A549 (cell line): ENCODE data around the gene ASCL2. TPM values are rescaled to one million over a fixed set of nuclear protein-coding genes. Genes with fewer than 3 reads are reported as not detected.

Experiments used
- ATAC-seq, 2 experiments: fragments of 200-7000 bp in 1 of 2; fragments of >200 bp in 1 of 2; cut with Nextera tagmentation in 1 of 2; cut with Tn5 transposase in 1 of 2; 3 replicates each; pipeline versions ENCODE4 v1.8.0 to v1.9.1; 2018 to 2020; ENCODE audit warnings: mild to moderate bottlenecking in 1 of 2, moderate library complexity in 1 of 2
- CTCF ChIA-PET: fragments of 300-600 bp; sonication (Branson Sonifier 250); formaldehyde crosslinking; extraction: SDS; loops from one replicate; lab custom pipeline; 2021; ENCODE audit warnings: antibody characterized with exemption, inconsistent platforms; lab: Yijun Ruan, JAX
- POLR2A ChIA-PET: fragments of 350-600 bp; formaldehyde crosslinking; extraction: SDS; loops from one replicate; lab custom pipeline; 2021; ENCODE audit warnings: antibody characterized with exemption, inconsistent platforms; lab: Yijun Ruan, JAX
- DNase-seq, 2 experiments: peaks; one replicate each; pipeline versions ENCODE4 v3.0.0 to v3.0.0-alpha.2; 2011 to 2016; ENCODE audit warnings: low read depth in 1 of 2, low spot score in 1 of 2
- FAIRE-seq: peaks from 2 replicates; lab custom pipeline; 2011; peaks lifted over from hg19 to GRCh38; lab: Jason Lieb, UNC
- H3K27ac ChIP-seq, 2 experiments: fragments of >200 bp; sonication (Bioruptor Twin); formaldehyde crosslinking; 3 replicates each; pipeline ENCODE4 v1.5.1; 2016 to 2017
- H3K4me1 ChIP-seq: fragments of >200 bp; sonication (Bioruptor Twin); formaldehyde crosslinking; 3 replicates; pipeline ENCODE4 v1.6.1; 2016
- H3K4me2 ChIP-seq: fragments of >200 bp; sonication (Bioruptor Twin); formaldehyde crosslinking; 3 replicates; pipeline ENCODE4 v1.6.1; 2016
- H3K4me3 ChIP-seq: fragments of >200 bp; sonication (Bioruptor Twin); formaldehyde crosslinking; 3 replicates; pipeline ENCODE4 v1.5.1; 2016
- H3K9me3 ChIP-seq: fragments of >200 bp; sonication (Bioruptor Twin); formaldehyde crosslinking; 3 replicates; pipeline ENCODE4 v1.6.1; 2016
- ATOH8 ChIP-seq: fragments of 250-450 bp; sonication (Bioruptor Pico); IDR thresholded peaks from 2 replicates; pipeline ENCODE4 v1.5.0; 2020; ENCODE audit warnings: low read depth, mild to moderate bottlenecking, moderate library complexity
- BHLHE40 ChIP-seq: IDR thresholded peaks from 2 replicates; pipeline ENCODE4 v1.6.1; 2012; ENCODE audit warnings: low read depth, low read length, inconsistent platforms
- CBX8 ChIP-seq: fragments of 200-600 bp; sonication (generic); IDR thresholded peaks from 2 replicates; pipeline ENCODE4 v1.6.1; 2016
- CEBPB ChIP-seq, 2 experiments: fragments of >200 bp in 1 of 2; sonication (Bioruptor Twin) in 1 of 2; formaldehyde crosslinking in 1 of 2; IDR thresholded peaks; 2 replicates each; pipeline ENCODE4 v1.6.1; 2012 to 2016
- E2F6 ChIP-seq: IDR thresholded peaks from 2 replicates; pipeline ENCODE4 v1.6.1; 2012; ENCODE audit warnings: low read depth, borderline replicate concordance
- EHF ChIP-seq: fragments of 250-450 bp; sonication (Bioruptor Pico); IDR thresholded peaks from 2 replicates; pipeline ENCODE4 v1.5.0; 2020; ENCODE audit warnings: mild to moderate bottlenecking
- ELK1 ChIP-seq: fragments of 150-350 bp; IDR thresholded peaks from 2 replicates; pipeline ENCODE4 v1.6.1; 2014; ENCODE audit warnings: low read depth, mild to moderate bottlenecking, low read length
- EP300 ChIP-seq, 2 experiments: fragments of >200 bp; sonication (Bioruptor Twin); formaldehyde crosslinking; IDR thresholded peaks; 2 replicates in 1 of 2; 3 replicates in 1 of 2; pipeline ENCODE4 v1.6.1; 2016 to 2017
- ESRRA ChIP-seq: fragments of 150-350 bp; IDR thresholded peaks from 2 replicates; pipeline ENCODE4 v1.6.1; 2014; ENCODE audit warnings: mild to moderate bottlenecking, low read length, borderline replicate concordance
- FOSB ChIP-seq: fragments of 250-450 bp; sonication (Bioruptor Pico); IDR thresholded peaks from 2 replicates; pipeline ENCODE4 v1.5.0; 2020; ENCODE audit warnings: mild to moderate bottlenecking, moderate library complexity
- FOSL2 ChIP-seq, 2 experiments: fragments of 450-650 bp in 1 of 2; fragments of >200 bp in 1 of 2; sonication (Bioruptor Twin) in 1 of 2; formaldehyde crosslinking; IDR thresholded peaks; 2 replicates each; pipeline versions ENCODE4 v1.5.0 to v1.6.1; 2016 to 2020; ENCODE audit warnings: mild to moderate bottlenecking in 1 of 2, moderate library complexity in 1 of 2
- GATA3 ChIP-seq: IDR thresholded peaks from 2 replicates; pipeline ENCODE4 v1.6.1; 2012; ENCODE audit warnings: borderline replicate concordance
- HOXA7 ChIP-seq: fragments of 250-450 bp; sonication (Bioruptor Pico); IDR thresholded peaks from 2 replicates; pipeline ENCODE4 v1.5.0; 2020; ENCODE audit warnings: mild to moderate bottlenecking, moderate library complexity
- HOXB5 ChIP-seq: fragments of 250-450 bp; sonication (Bioruptor Pico); IDR thresholded peaks from 2 replicates; pipeline ENCODE4 v1.5.0; 2020; ENCODE audit warnings: mild to moderate bottlenecking, moderate library complexity
- JUN ChIP-seq, 2 experiments: fragments of >200 bp; sonication (Bioruptor Twin); formaldehyde crosslinking; IDR thresholded peaks; 2 replicates in 1 of 2; 3 replicates in 1 of 2; pipeline ENCODE4 v1.6.1; 2016 to 2017
- JUNB ChIP-seq: fragments of >200 bp; sonication (Bioruptor Twin); formaldehyde crosslinking; IDR thresholded peaks from 2 replicates; pipeline ENCODE4 v1.6.1; 2016
- MAFK ChIP-seq: fragments of 450-650 bp; IDR thresholded peaks from 2 replicates; pipeline ENCODE4 v1.6.1; 2014; ENCODE audit not compliant: partially characterized antibody
- NR3C1 ChIP-seq: fragments of >200 bp; sonication (Bioruptor Twin); formaldehyde crosslinking; IDR thresholded peaks from 3 replicates; pipeline ENCODE4 v1.6.1; 2017
- SREBF2 ChIP-seq: fragments of 450-650 bp; IDR thresholded peaks from 2 replicates; pipeline ENCODE4 v1.6.1; 2014; ENCODE audit warnings: mild to moderate bottlenecking, moderate library complexity
- ZFP36 ChIP-seq: fragments of 450-650 bp; IDR thresholded peaks from 2 replicates; pipeline ENCODE4 v1.6.1; 2014; ENCODE audit warnings: borderline replicate concordance; ENCODE audit not compliant: partially characterized antibody
- WGBS: methylation state at CpG from one replicate; pipeline ENCODE4 v1.1.6; 2017; ENCODE audit errors: missing lambda C conversion rate; 5-methylcytosine and 5-hydroxymethylcytosine counted together
- polyA plus RNA-seq, 4 experiments: library from polyadenylated mRNA; depleted of rRNA in 3 of 4; stranded (reverse); fragments of >200 nt; fragmentation: RNase III in 1 of 4; extraction: RNeasy Plus Mini Kit Qiagen cat#74134 plus additional on column Dnase treatment in 1 of 4; gene quantifications; 2 replicates in 3 of 4; 3 replicates in 1 of 4; pipeline ENCODE4 v1.2.3, GENCODE V29; 2011 to 2017
- TF ChIP-seq, protein P1 (sequence below): fragments of 250-450 bp; sonication (Bioruptor Pico); IDR thresholded peaks from 2 replicates; pipeline ENCODE4 v1.5.0; 2021; ENCODE audit warnings: mild to moderate bottlenecking, moderate library complexity, borderline replicate concordance
- TF ChIP-seq, protein P2 (sequence below): fragments of 450-650 bp; IDR thresholded peaks from 2 replicates; pipeline ENCODE4 v1.6.1; 2014; ENCODE audit warnings: antibody characterized with exemption
- TF ChIP-seq, protein P3 (sequence below): fragments of >200 bp; sonication (Bioruptor Twin); formaldehyde crosslinking; IDR thresholded peaks from 2 replicates; pipeline ENCODE4 v1.6.1; 2016

The ASCL2 gene
- polyA plus RNA-seq, 2 of the 4 experiments (the other 2 are of a cell fraction): not detected

- TF ChIP-seq BHLHE40 (no peak), EHF (CRISPR knock-in tag) (no peak), CEBPB (IDR thresholded peaks at IDR 0.05) (no peak), HOXA7 (CRISPR knock-in tag) (no peak), ZFP36 (no peak), SREBF2 (no peak), ESRRA (no peak), EP300 (IDR thresholded peaks at IDR 0.05) (no peak), FOSL2 (IDR thresholded peaks at IDR 0.05) (no peak), FOSL2 (CRISPR knock-in tag; IDR thresholded peaks at IDR 0.05) (no peak), JUN (IDR thresholded peaks at IDR 0.05) (no peak), E2F6 (no peak), CBX8 (no peak), HOXB5 (CRISPR knock-in tag) (no peak), FOSB (CRISPR knock-in tag) (no peak), ELK1 (no peak), NR3C1 (no peak)
- TF ChIP-seq, protein P1, sequence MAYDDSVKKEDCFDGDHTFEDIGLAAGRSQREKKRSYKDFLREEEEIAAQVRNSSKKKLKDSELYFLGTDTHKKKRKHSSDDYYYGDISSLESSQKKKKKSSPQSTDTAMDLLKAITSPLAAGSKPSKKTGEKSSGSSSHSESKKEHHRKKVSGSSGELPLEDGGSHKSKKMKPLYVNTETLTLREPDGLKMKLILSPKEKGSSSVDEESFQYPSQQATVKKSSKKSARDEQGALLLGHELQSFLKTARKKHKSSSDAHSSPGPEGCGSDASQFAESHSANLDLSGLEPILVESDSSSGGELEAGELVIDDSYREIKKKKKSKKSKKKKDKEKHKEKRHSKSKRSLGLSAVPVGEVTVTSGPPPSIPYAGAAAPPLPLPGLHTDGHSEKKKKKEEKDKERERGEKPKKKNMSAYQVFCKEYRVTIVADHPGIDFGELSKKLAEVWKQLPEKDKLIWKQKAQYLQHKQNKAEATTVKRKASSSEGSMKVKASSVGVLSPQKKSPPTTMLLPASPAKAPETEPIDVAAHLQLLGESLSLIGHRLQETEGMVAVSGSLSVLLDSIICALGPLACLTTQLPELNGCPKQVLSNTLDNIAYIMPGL (CRISPR knock-in tag): no peak
- H3K4me3 ChIP-seq: no peak overlapping the region
- DNase-seq (no peak), FAIRE-seq (no peak), ATAC-seq (no peak)
- ChIA-PET POLR2A (no interaction called here), CTCF (interaction anchor here (0.8 to 30.6 kb wide), 14 partner anchors 8 to 151 kb away, joined by 3 to 903 read pairs (median 6); partner anchors contain the start of gene TSSC4)
- 84% methylated on average over 3 of the region's 14 CpGs for WGBS
- H3K4me1 ChIP-seq: no peaks in the 10 kb centered on the region
- H3K27ac ChIP-seq: no peak overlapping the region
- H3K9me3 ChIP-seq: no peaks in the 10 kb centered on the region
- no peak overlapping the region for H3K4me2 ChIP-seq
Measured at GRCh38 chr11:2306877-2307500, 36.6 kb upstream of the ASCL2 start.

DNA sequence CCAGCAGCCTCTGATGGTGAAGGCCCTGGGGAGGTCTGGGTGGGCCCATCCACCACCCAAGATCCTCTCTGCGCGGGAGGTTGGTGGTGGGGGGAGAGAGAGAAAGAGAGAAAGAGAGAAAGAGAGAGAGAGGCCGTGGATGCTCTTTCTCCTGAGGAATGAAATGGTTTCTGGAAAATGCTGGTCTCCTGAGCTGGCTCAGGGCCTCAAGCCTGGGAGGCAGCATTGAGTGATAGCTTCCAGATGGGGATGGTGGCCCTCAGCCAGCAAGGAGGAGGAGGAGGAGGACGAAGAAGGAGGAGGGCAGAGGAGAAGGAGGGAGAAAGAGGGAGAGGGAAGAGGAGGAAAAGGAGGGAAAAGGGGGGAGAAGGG, 36.0 kb upstream of the ASCL2 start:
- no peak for FAIRE-seq

DNA sequence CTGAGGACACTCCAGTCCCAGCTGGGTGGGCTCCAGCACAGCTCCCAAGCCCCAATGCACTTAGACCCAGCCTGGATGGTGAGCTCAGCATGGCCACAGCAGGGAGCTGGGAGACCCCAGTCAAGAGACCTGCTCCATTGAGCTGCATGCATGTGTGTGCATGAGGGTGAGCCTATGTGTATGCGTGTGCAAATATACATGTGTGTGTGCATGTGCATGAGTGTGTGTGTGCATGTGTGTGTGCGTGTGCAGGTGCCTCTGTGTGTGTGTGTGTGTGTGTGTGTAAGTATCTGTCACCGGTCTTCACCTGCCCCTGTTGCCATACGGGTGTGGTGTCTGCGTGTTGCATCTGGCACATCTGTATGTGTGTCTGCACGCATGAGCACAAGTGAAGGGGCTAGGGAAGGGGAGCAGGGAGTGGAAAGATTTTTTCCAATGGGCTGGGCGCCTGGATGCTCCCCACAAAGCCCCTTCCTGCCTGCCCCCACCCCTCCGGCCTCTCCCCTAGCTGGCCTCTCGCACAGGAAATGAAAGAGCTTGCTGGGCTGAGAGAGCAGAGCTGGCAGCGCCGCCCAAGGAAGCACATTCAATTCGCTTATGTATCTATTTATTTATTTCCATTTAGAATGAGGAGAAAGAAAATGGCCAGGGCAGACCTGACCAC, 35.5 kb upstream of the ASCL2 start:
- WGBS: 64% methylated on average over 12 of the region's 12 CpGs
- Histone ChIP-seq H3K4me1 (no peaks in the 10 kb centered on the region), H3K4me3 (no peak overlapping the region), H3K27ac (no peak overlapping the region), H3K9me3 (no peaks in the 10 kb centered on the region), H3K4me2 (no peak overlapping the region)
- ATAC-seq (peak in 1 of 2 experiments; percentile 6; a peak in 2 of 6 replicates), DNase-seq (no peak), FAIRE-seq (no peak)
- ChIA-PET POLR2A (no interaction called here), CTCF (interaction anchor here (0.6 to 30.6 kb wide), 39 partner anchors 10 to 586 kb away, joined by 3 to 903 read pairs (median 7); partner anchors contain the start of gene TSSC4)
- TF ChIP-seq JUNB (no peak), EP300 (IDR thresholded peaks at IDR 0.05) (no peak), NR3C1 (no peak), GATA3 (no peak), MAFK (no peak), HOXB5 (CRISPR knock-in tag) (no peak), ATOH8 (CRISPR knock-in tag) (no peak)
- TF ChIP-seq, protein P2, sequence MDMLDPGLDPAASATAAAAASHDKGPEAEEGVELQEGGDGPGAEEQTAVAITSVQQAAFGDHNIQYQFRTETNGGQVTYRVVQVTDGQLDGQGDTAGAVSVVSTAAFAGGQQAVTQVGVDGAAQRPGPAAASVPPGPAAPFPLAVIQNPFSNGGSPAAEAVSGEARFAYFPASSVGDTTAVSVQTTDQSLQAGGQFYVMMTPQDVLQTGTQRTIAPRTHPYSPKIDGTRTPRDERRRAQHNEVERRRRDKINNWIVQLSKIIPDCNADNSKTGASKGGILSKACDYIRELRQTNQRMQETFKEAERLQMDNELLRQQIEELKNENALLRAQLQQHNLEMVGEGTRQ: no peak
- TF ChIP-seq, protein P3, sequence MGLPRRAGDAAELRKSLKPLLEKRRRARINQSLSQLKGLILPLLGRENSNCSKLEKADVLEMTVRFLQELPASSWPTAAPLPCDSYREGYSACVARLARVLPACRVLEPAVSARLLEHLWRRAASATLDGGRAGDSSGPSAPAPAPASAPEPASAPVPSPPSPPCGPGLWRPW: no peak

More for the DNA sequence above, 36.0 kb upstream of the ASCL2 start:
- Histone ChIP-seq H3K27ac (no peak overlapping the region), H3K4me1 (no peaks in the 10 kb centered on the region), H3K9me3 (no peaks in the 10 kb centered on the region), H3K4me3 (no peak overlapping the region), H3K4me2 (no peak overlapping the region)
- DNase-seq (no peak), ATAC-seq (no peak)
- no peak for TF ChIP-seq JUN (IDR thresholded peaks at IDR 0.05)
- ChIA-PET POLR2A (no interaction called here), CTCF (interaction anchor here (0.6 to 30.6 kb wide), 22 partner anchors 11 to 225 kb away, joined by 3 to 903 read pairs (median 8); partner anchors contain the start of gene TSSC4)
- 52% methylated on average over 4 of the region's 4 CpGs for WGBS
